ENCODE measurements around the gene PRIMA1. TPM values are rescaled to one million over a fixed set of nuclear protein-coding genes. Genes with fewer than 3 reads are reported as not detected.

Gene PRIMA1
- total and polyA plus RNA-seq, 2 experiments from 2014 or later, result 2.1 to 3.5 TPM

DNA sequence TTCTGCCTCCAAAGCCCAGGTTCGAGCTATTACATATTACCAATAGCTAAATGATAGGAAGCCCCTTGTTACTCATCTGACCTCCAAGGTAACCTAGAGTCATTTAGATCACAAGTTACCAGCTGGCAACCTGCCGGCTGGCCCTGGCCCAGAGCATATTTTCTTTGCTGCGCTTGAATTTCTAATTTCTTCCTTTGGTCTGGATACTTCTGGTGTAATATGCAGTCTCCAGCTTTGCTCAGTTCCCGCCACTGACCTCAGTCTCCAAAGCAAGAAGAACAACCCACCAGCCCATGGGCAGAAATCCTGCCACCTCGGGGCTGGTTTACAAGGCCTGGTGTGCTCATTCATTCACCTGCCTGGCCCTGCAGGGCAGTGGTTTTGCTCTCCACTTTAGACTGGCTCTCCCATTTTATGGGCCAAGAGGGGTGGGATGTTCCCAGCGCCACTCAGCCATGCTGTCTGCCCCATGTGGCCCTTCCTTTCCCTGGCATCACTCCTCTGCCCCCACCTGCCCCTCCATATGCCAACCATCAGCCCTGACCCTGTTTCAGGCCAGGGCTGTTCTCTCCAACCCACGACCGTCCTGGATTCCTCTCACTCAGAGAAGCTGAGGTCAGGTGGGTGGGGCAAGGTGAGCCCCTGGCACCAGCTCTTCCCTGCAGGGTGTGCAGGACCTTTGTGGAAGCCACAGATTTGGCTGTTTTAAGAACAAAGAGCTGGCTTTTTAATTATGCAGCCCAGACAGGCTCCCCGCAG is 76.0 kb downstream of the PRIMA1 start:
- H3K27ac ChIP-seq (ENCODE audit: low read depth), result no peak overlapping the region
- no peaks in the 10 kb centered on the region for H3K79me2 ChIP-seq (replicated peaks; ENCODE audit: insufficient read depth)
- no peaks in the 10 kb centered on the region for H3K36me3 ChIP-seq (ENCODE audit: insufficient read depth)
- ATAC-seq (peak; percentile 53), DNase-seq (ENCODE audit: low spot score) (no peak)
- Mint-ChIP-seq H3K9me3 (no peaks in the 10 kb centered on the region), H3K27ac (no peak overlapping the region), H3K27me3 (ENCODE audit: insufficient read depth, low read depth, poor library complexity) (peaks cover 9% of the 10 kb centered on the region), H3K4me1 (peaks cover 22% of the 10 kb centered on the region), H3K36me3 (ENCODE audit: low read depth) (no peaks in the 10 kb centered on the region), H3K4me3 (no peak overlapping the region)
- H4K20me1 ChIP-seq (replicated peaks; ENCODE audit: insufficient read depth), result no peaks in the 10 kb centered on the region
- H3K4me1 ChIP-seq (ENCODE audit: insufficient read depth), result no peaks in the 10 kb centered on the region; the same call in 1 of the 2 replicates
- H3K9me2 ChIP-seq (ENCODE audit: insufficient read depth), result no peaks in the 10 kb centered on the region
- H3K4me2 ChIP-seq, result no peak overlapping the region
- no peaks in the 10 kb centered on the region for H3K27me3 ChIP-seq (ENCODE audit: insufficient read depth)
- no peaks in the 10 kb centered on the region for H3F3A ChIP-seq (replicated peaks; ENCODE audit: low read depth)
- 0 out of 2 replicates have a peak overlapping the region, but pooled peaks have one; percentile 10 for H2AFZ ChIP-seq
- no peak overlapping the region for H3K4me3 ChIP-seq
- TF ChIP-seq CREB1 (CRISPR knock-in tag; IDR thresholded peaks at IDR 0.05; ENCODE audit: low read depth) (no peak), CTCF (conservative IDR thresholded peaks at IDR 0.05; ENCODE audit: low read depth in 2 of 2) (no peak), STAT1 (IDR thresholded peaks at IDR 0.05; ENCODE audit: unreplicated experiment) (no peak), NANOG (IDR thresholded peaks at IDR 0.05; ENCODE audit: borderline replicate concordance) (no peak), POLR2AphosphoS5 (IDR thresholded peaks at IDR 0.05; ENCODE audit: low read depth) (no peak), EZH2 (IDR thresholded peaks at IDR 0.05; ENCODE audit: low read depth, unreplicated experiment) (no peak), JUNB (IDR thresholded peaks at IDR 0.05; ENCODE audit: unreplicated experiment) (no peak)
- TF ChIP-seq, protein P1, sequence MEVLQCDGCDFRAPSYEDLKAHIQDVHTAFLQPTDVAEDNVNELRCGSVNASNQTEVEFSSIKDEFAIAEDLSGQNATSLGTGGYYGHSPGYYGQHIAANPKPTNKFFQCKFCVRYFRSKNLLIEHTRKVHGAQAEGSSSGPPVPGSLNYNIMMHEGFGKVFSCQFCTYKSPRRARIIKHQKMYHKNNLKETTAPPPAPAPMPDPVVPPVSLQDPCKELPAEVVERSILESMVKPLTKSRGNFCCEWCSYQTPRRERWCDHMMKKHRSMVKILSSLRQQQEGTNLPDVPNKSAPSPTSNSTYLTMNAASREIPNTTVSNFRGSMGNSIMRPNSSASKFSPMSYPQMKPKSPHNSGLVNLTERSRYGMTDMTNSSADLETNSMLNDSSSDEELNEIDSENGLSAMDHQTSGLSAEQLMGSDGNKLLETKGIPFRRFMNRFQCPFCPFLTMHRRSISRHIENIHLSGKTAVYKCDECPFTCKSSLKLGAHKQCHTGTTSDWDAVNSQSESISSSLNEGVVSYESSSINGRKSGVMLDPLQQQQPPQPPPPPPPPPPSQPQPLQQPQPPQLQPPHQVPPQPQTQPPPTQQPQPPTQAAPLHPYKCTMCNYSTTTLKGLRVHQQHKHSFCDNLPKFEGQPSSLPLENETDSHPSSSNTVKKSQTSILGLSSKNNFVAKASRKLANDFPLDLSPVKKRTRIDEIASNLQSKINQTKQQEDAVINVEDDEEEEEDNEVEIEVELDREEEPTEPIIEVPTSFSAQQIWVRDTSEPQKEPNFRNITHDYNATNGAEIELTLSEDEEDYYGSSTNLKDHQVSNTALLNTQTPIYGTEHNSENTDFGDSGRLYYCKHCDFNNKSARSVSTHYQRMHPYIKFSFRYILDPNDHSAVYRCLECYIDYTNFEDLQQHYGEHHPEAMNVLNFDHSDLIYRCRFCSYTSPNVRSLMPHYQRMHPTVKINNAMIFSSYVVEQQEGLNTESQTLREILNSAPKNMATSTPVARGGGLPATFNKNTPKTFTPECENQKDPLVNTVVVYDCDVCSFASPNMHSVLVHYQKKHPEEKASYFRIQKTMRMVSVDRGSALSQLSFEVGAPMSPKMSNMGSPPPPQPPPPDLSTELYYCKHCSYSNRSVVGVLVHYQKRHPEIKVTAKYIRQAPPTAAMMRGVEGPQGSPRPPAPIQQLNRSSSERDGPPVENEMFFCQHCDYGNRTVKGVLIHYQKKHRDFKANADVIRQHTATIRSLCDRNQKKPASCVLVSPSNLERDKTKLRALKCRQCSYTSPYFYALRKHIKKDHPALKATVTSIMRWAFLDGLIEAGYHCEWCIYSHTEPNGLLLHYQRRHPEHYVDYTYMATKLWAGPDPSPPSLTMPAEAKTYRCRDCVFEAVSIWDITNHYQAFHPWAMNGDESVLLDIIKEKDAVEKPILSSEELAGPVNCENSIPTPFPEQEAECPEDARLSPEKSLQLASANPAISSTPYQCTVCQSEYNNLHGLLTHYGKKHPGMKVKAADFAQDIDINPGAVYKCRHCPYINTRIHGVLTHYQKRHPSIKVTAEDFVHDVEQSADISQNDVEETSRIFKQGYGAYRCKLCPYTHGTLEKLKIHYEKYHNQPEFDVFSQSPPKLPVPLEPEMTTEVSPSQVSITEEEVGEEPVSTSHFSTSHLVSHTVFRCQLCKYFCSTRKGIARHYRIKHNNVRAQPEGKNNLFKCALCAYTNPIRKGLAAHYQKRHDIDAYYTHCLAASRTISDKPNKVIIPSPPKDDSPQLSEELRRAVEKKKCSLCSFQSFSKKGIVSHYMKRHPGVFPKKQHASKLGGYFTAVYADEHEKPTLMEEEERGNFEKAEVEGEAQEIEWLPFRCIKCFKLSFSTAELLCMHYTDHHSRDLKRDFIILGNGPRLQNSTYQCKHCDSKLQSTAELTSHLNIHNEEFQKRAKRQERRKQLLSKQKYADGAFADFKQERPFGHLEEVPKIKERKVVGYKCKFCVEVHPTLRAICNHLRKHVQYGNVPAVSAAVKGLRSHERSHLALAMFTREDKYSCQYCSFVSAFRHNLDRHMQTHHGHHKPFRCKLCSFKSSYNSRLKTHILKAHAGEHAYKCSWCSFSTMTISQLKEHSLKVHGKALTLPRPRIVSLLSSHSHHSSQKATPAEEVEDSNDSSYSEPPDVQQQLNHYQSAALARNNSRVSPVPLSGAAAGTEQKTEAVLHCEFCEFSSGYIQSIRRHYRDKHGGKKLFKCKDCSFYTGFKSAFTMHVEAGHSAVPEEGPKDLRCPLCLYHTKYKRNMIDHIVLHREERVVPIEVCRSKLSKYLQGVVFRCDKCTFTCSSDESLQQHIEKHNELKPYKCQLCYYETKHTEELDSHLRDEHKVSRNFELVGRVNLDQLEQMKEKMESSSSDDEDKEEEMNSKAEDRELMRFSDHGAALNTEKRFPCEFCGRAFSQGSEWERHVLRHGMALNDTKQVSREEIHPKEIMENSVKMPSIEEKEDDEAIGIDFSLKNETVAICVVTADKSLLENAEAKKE (CRISPR knock-in tag; IDR thresholded peaks at IDR 0.05), result no peak
- TF ChIP-seq, protein P2, sequence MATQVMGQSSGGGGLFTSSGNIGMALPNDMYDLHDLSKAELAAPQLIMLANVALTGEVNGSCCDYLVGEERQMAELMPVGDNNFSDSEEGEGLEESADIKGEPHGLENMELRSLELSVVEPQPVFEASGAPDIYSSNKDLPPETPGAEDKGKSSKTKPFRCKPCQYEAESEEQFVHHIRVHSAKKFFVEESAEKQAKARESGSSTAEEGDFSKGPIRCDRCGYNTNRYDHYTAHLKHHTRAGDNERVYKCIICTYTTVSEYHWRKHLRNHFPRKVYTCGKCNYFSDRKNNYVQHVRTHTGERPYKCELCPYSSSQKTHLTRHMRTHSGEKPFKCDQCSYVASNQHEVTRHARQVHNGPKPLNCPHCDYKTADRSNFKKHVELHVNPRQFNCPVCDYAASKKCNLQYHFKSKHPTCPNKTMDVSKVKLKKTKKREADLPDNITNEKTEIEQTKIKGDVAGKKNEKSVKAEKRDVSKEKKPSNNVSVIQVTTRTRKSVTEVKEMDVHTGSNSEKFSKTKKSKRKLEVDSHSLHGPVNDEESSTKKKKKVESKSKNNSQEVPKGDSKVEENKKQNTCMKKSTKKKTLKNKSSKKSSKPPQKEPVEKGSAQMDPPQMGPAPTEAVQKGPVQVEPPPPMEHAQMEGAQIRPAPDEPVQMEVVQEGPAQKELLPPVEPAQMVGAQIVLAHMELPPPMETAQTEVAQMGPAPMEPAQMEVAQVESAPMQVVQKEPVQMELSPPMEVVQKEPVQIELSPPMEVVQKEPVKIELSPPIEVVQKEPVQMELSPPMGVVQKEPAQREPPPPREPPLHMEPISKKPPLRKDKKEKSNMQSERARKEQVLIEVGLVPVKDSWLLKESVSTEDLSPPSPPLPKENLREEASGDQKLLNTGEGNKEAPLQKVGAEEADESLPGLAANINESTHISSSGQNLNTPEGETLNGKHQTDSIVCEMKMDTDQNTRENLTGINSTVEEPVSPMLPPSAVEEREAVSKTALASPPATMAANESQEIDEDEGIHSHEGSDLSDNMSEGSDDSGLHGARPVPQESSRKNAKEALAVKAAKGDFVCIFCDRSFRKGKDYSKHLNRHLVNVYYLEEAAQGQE (IDR thresholded peaks at IDR 0.05; ENCODE audit: unreplicated experiment), result no peak

Data from GM23338 (cell line).